Ishikawa (cell line): Measurements from ENCODE around the gene KRT84.

ENCODE experiments used
- CEBPB ChIP-seq: IDR thresholded peaks from 2 replicates; pipeline ENCODE4 v1.6.1; 2012
- CREB1 ChIP-seq: IDR thresholded peaks from 2 replicates; pipeline ENCODE4 v1.6.1; 2012; ENCODE audit warnings: low read depth
- EGR1 ChIP-seq: IDR thresholded peaks from 2 replicates; pipeline ENCODE4 v1.6.1; 2012
- EP300 ChIP-seq: IDR thresholded peaks from 2 replicates; pipeline ENCODE4 v1.6.1; 2012; ENCODE audit warnings: borderline replicate concordance
- FOXM1 ChIP-seq: IDR thresholded peaks from 2 replicates; pipeline ENCODE4 v1.6.1; 2012; ENCODE audit warnings: low read depth, borderline replicate concordance
- RAD21 ChIP-seq: IDR thresholded peaks from 2 replicates; pipeline ENCODE4 v1.6.1; 2012; ENCODE audit warnings: low read depth
- TAF1 ChIP-seq: IDR thresholded peaks from 2 replicates; pipeline ENCODE4 v1.6.1; 2012; ENCODE audit warnings: low read depth, mild to moderate bottlenecking
- TEAD4 ChIP-seq: IDR thresholded peaks from 2 replicates; pipeline ENCODE4 v1.6.1; 2012
- YY1 ChIP-seq: IDR thresholded peaks from 2 replicates; pipeline ENCODE4 v1.6.1; 2012; ENCODE audit warnings: low read depth
- TF ChIP-seq, protein P1 (sequence below): IDR thresholded peaks from 2 replicates; pipeline ENCODE4 v1.6.1; 2012; ENCODE audit warnings: low read depth, mild to moderate bottlenecking
- TF ChIP-seq, protein P2 (sequence below): IDR thresholded peaks from 2 replicates; pipeline ENCODE4 v1.6.1; 2012
- TF ChIP-seq, protein P3 (sequence below): IDR thresholded peaks from 2 replicates; pipeline ENCODE4 v1.6.1; 2012

DNA sequence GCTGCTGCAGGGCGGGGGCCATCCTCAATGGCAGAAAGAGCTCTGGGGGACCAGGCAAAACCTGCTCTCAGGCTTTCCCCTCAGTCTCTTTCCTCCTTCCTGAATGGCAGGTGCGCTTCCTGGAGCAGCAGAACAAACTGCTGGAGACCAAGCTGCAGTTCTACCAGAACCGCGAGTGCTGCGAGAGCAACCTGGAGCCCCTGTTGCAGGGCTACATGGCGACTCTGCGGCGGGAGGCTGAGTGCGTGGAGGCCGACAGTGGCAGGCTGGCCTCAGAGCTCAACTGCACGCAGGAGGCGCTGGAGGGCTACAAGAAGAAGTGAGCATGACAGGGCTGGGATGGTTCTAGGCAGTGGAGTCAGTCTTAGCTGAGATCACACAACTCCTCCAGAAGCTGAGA, 41.3 kb downstream of the KRT84 start:
- no peak for TF ChIP-seq TAF1
- TF ChIP-seq, protein P1, sequence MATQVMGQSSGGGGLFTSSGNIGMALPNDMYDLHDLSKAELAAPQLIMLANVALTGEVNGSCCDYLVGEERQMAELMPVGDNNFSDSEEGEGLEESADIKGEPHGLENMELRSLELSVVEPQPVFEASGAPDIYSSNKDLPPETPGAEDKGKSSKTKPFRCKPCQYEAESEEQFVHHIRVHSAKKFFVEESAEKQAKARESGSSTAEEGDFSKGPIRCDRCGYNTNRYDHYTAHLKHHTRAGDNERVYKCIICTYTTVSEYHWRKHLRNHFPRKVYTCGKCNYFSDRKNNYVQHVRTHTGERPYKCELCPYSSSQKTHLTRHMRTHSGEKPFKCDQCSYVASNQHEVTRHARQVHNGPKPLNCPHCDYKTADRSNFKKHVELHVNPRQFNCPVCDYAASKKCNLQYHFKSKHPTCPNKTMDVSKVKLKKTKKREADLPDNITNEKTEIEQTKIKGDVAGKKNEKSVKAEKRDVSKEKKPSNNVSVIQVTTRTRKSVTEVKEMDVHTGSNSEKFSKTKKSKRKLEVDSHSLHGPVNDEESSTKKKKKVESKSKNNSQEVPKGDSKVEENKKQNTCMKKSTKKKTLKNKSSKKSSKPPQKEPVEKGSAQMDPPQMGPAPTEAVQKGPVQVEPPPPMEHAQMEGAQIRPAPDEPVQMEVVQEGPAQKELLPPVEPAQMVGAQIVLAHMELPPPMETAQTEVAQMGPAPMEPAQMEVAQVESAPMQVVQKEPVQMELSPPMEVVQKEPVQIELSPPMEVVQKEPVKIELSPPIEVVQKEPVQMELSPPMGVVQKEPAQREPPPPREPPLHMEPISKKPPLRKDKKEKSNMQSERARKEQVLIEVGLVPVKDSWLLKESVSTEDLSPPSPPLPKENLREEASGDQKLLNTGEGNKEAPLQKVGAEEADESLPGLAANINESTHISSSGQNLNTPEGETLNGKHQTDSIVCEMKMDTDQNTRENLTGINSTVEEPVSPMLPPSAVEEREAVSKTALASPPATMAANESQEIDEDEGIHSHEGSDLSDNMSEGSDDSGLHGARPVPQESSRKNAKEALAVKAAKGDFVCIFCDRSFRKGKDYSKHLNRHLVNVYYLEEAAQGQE, result no peak
- TF ChIP-seq FOXM1, result no peak
- no peak for TF ChIP-seq RAD21
- TF ChIP-seq, protein P2, sequence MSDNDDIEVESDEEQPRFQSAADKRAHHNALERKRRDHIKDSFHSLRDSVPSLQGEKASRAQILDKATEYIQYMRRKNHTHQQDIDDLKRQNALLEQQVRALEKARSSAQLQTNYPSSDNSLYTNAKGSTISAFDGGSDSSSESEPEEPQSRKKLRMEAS, result no peak
- no peak for TF ChIP-seq CEBPB
- no peak for TF ChIP-seq CREB1
- TF ChIP-seq, protein P3, sequence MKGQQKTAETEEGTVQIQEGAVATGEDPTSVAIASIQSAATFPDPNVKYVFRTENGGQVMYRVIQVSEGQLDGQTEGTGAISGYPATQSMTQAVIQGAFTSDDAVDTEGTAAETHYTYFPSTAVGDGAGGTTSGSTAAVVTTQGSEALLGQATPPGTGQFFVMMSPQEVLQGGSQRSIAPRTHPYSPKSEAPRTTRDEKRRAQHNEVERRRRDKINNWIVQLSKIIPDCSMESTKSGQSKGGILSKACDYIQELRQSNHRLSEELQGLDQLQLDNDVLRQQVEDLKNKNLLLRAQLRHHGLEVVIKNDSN, result no peak
- TF ChIP-seq YY1, result no peak
- no peak for TF ChIP-seq EP300
- no peak for TF ChIP-seq TEAD4
- no peak for TF ChIP-seq EGR1
